Ovary (tissue), 3 donors: Measurements from ENCODE around the gene ARHGAP10.

Experiments
- CTCF ChIP-seq, 3 donors: fragments of 450-650 bp in 2 of 3; fragments of 200-600 bp in 1 of 3; IDR thresholded peaks; one replicate each; pipeline versions ENCODE4 v1.5.1 to v1.8.0; 2016 to 2022; ENCODE audit warnings: antibody characterized with exemption in 3 of 3, mild to moderate bottlenecking in 1 of 3
- POLR2A ChIP-seq: fragments of 450-650 bp; IDR thresholded peaks from one replicate; pipeline ENCODE4 v1.6.1; 2017; ENCODE audit warnings: antibody characterized with exemption, mild to moderate bottlenecking, moderate library complexity
- donor health status: DM: no; HTN: no; CAD: no.

- no peak for TF ChIP-seq POLR2A
- no peak for TF ChIP-seq CTCF (IDR thresholded peaks at IDR 0.05)
Measured at GRCh38 chr4:147727476-147728028, 4.3 kb upstream of the ARHGAP10 start.
